Measurements from ENCODE around the gene NR5A1. TPM values are rescaled to one million over a fixed set of nuclear protein-coding genes. Genes with fewer than 3 reads are reported as not detected.

The NR5A1 gene
- total and polyA plus RNA-seq, 2 of the 13 experiments (the other 11 are each of a cell fraction or from before 2014, with no cell fraction given) = 28.9 to 44.7 TPM

DNA sequence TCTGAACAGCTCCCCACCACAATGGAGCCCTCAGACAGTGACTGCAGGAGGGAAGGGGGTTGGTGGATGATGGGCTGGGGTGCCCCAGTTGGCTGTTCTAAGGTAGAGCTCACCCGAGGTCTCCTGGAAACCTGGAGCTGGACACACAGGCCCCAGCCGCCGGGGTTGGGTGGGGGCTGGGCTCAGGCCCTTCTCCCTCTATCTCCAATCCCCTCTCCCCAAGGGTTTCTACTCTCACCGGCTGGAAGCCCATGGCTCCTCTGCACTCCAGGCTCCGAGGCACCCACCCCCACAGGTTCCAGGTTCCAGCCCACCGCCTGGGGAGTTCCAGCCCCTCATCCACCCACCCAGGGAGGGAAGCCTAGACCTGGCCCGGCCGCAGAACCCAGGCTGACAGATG is 766 bp downstream of the NR5A1 start:
- Histone ChIP-seq H3K4me3 (replicated peaks in 1 of 3; ENCODE audit: insufficient read depth in 1 of 3, low read depth in 2 of 3, low read length in 3 of 3) (peak overlapping the region; percentile 79 to 88 (median 80)), H3K36me3 (replicated peaks in 1 of 2; ENCODE audit: control insufficient read depth in 1 of 2, insufficient read depth in 2 of 2, low read length in 2 of 2) (peaks cover 3 to 5% of the 10 kb centered on the region in 2 experiments; a peak in 2 of 5 replicates), H3K79me2 (ENCODE audit: insufficient read depth, low read length) (peaks cover 21% of the 10 kb centered on the region), H3K4me1 (ENCODE audit: insufficient read depth, low read length) (peaks cover 38% of the 10 kb centered on the region), H3K4me2 (ENCODE audit: low read depth, low read length) (peak overlapping the region; percentile 86), H4K20me1 (ENCODE audit: insufficient read depth, low read length) (no peaks in the 10 kb centered on the region), H3K9ac (ENCODE audit: insufficient read depth, low read depth, low read length) (peak overlapping the region; percentile 86), H3K9me3 (ENCODE audit: low read length) (no peaks in the 10 kb centered on the region), H3K27me3 (ENCODE audit: control insufficient read depth in 1 of 2, insufficient read depth in 2 of 2, low read length in 2 of 2) (no peaks in the 10 kb centered on the region), H2AFZ (ENCODE audit: low read length) (no peak overlapping the region), H3K27ac (ENCODE audit: extremely low read length, insufficient read depth, low read length) (peak overlapping the region; percentile 87)
- TF ChIP-seq SNAPC2 (CRISPR knock-in tag; IDR thresholded peaks at IDR 0.05) (no peak), SP2 (CRISPR knock-in tag; IDR thresholded peaks at IDR 0.05) (0 out of 2 replicates have a peak, but pooled peaks have one; percentile 26), ZNF703 (CRISPR knock-in tag; IDR thresholded peaks at IDR 0.05; ENCODE audit: borderline replicate concordance) (peak; percentile 73; the same call in 1 of the 2 replicates), ARNTL (CRISPR knock-in tag; IDR thresholded peaks at IDR 0.05) (no peak), SRY (CRISPR knock-in tag; IDR thresholded peaks at IDR 0.05) (0 out of 2 replicates have a peak, but pooled peaks have one; percentile 25)
- TF ChIP-seq, protein P1, sequence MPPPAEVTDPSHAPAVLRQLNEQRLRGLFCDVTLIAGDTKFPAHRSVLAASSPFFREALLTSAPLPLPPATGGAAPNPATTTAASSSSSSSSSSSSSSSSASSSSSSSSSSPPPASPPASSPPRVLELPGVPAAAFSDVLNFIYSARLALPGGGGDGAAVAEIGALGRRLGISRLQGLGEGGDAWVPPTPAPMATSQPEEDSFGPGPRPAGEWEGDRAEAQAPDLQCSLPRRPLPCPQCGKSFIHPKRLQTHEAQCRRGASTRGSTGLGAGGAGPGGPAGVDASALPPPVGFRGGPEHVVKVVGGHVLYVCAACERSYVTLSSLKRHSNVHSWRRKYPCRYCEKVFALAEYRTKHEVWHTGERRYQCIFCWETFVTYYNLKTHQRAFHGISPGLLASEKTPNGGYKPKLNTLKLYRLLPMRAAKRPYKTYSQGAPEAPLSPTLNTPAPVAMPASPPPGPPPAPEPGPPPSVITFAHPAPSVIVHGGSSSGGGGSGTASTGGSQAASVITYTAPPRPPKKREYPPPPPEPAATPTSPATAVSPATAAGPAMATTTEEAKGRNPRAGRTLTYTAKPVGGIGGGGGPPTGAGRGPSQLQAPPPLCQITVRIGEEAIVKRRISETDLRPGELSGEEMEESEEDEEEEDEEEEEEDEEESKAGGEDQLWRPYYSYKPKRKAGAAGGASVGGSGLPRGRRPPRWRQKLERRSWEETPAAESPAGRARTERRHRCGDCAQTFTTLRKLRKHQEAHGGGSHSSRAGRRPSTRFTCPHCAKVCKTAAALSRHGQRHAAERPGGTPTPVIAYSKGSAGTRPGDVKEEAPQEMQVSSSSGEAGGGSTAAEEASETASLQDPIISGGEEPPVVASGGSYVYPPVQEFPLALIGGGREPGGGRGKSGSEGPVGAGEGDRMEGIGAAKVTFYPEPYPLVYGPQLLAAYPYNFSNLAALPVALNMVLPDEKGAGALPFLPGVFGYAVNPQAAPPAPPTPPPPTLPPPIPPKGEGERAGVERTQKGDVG (CRISPR knock-in tag; IDR thresholded peaks at IDR 0.05; ENCODE audit: borderline replicate concordance) = no peak
- no CpG with 5 or more reads among the region's 8 CpGs for WGBS (ENCODE audit: low lambda C conversion rate)
- no peak for DNase-seq (ENCODE audit: low spot score)
- BruUV-seq (replicated peaks) = no TSS peak
- in situ Hi-C loops (cut with HindIII; ENCODE audit: extremely low pct_ligation_motif_present, low pct_unique_long_range_greater_than_20kb) = no loop called here
- FAIRE-seq = no peak
- intact Hi-C loops (cut with micrococcal nuclease; ENCODE audit: unreplicated experiment) = no loop called here
- POLR2A ChIA-PET = interaction anchor here (0.6 to 2.1 kb wide), 3 partner anchors 9 to 93 kb away, joined by 3 to 6 read pairs (median 3); no protein-coding TSS in a partner anchor
- CTCF ChIA-PET (ENCODE audit: low intra/inter-chr PET ratio, low total read pairs) = no interaction called here
- peak; percentile 14 for ATAC-seq
